Fibroblast of skin of abdomen (primary cell): ENCODE results near the gene MYBPC3.

ENCODE experiments used
- DNase-seq: peaks from one replicate; pipeline ENCODE4 v3.0.0-alpha.2; 2013

MYBPC3 gene

GRCh38 chr11:47383071-47383470 lies 30.6 kb upstream of the MYBPC3 start:
- no peak for DNase-seq

- DNase-seq: no peak
Observed at GRCh38 chr11:47380078-47380477, 27.6 kb upstream of the MYBPC3 start.

GRCh38 chr11:47379317-47379716 lies 26.8 kb upstream of the MYBPC3 start:
- DNase-seq: no peak

- DNase-seq: no peak
Observed at GRCh38 chr11:47378836-47379170, 26.3 kb upstream of the MYBPC3 start.

- no peak for DNase-seq
Observed at GRCh38 chr11:47378010-47378835, 25.7 kb upstream of the MYBPC3 start, which contains the start of gene SPI1. Gene SPI1 (minus strand): TSS chr11:47378547. CDS start chr11:47378353, 194 bp downstream.

- no peak for DNase-seq
Observed at GRCh38 chr11:47377571-47378009, 25.1 kb upstream of the MYBPC3 start.

GRCh38 chr11:47376525-47377371 lies 24.2 kb upstream of the MYBPC3 start:
- no peak for DNase-seq

GRCh38 chr11:47376107-47376524 lies 23.6 kb upstream of the MYBPC3 start:
- DNase-seq: no peak

- DNase-seq: no peak
Observed at GRCh38 chr11:47375546-47376085, 23.1 kb upstream of the MYBPC3 start.

GRCh38 chr11:47375020-47375419 lies 22.5 kb upstream of the MYBPC3 start:
- no peak for DNase-seq

- DNase-seq: no peak
Observed at GRCh38 chr11:47374720-47375019, 22.2 kb upstream of the MYBPC3 start.

GRCh38 chr11:47373876-47374719 lies 21.6 kb upstream of the MYBPC3 start:
- peak; percentile 67 for DNase-seq

- DNase-seq: no peak
Observed at GRCh38 chr11:47372422-47372821, 19.9 kb upstream of the MYBPC3 start.

GRCh38 chr11:47369676-47370075 lies 17.2 kb upstream of the MYBPC3 start:
- no peak for DNase-seq

GRCh38 chr11:47366020-47366490 lies 13.6 kb upstream of the MYBPC3 start:
- DNase-seq: no peak

GRCh38 chr11:47361419-47361818 lies 8.9 kb upstream of the MYBPC3 start:
- no peak for DNase-seq

- DNase-seq: no peak
Observed at GRCh38 chr11:47360341-47360740, 7.8 kb upstream of the MYBPC3 start.

GRCh38 chr11:47359586-47359985 lies 7.1 kb upstream of the MYBPC3 start:
- DNase-seq: no peak

- DNase-seq: no peak
Observed at GRCh38 chr11:47359162-47359561, 6.7 kb upstream of the MYBPC3 start.

GRCh38 chr11:47358731-47359051 lies 6.2 kb upstream of the MYBPC3 start:
- DNase-seq: no peak

- DNase-seq: no peak
Observed at GRCh38 chr11:47357985-47358730, 5.7 kb upstream of the MYBPC3 start.

GRCh38 chr11:47356998-47357329 lies 4.5 kb upstream of the MYBPC3 start:
- no peak for DNase-seq
